ENCODE data around the gene GAL3ST2. TPM values are rescaled to one million over a fixed set of nuclear protein-coding genes. Genes with fewer than 3 reads are reported as not detected.

Gene GAL3ST2
- 0.51 and 0.84 TPM in 2 replicates for total RNA-seq
- long read RNA-seq, result 0 reads

- TF ChIP-seq CTCF (IDR thresholded peaks at IDR 0.05; ENCODE audit: unreplicated experiment), result no peak
- Mint-ChIP-seq H3K27ac (no peak within 1 kb of the TSS), H3K9me3 (ENCODE audit: low read depth) (peaks cover 3% of the 10 kb centered on the region), H3K4me3 (ENCODE audit: low read depth) (no peak within 1 kb of the TSS), H3K4me1 (ENCODE audit: low read depth) (no peaks in the 10 kb centered on the region), H3K36me3 (ENCODE audit: insufficient read depth) (no peaks in the 10 kb centered on the region), H3K27me3 (peaks cover 2% of the 10 kb centered on the region)
- DNase-seq (ENCODE audit: low spot score, unreplicated experiment), result no peak
These were observed at the start of gene GAL3ST2 for GRCh38 chr2:241776336-241777169. TSS of gene GAL3ST2 (plus strand) at chr2:241776822. CDS start at chr2:241776956, 134 bp downstream.

DNA sequence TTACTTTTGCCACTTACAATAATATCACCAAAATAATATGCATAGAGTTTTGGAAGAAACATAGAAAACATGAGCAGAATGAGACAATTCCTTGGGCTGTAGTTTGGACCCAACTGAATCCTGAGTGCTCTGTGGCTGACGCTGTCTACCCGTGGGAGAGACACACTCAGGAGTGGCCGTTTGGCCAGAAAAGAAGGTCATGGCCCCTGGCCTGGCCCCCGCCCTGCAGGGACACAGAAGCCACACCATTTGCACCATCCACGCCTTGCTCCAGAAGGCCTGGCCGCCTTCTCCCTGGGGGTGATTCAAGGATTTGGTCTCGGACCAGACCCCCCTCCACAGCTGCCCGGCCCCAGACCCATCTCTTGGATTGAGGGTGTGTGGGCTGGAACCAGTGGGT, 48.6 kb upstream of the GAL3ST2 start:
- Mint-ChIP-seq H3K4me3 (ENCODE audit: low read depth) (no peak overlapping the region), H3K36me3 (ENCODE audit: insufficient read depth) (peaks cover 24% of the 10 kb centered on the region), H3K27ac (no peak overlapping the region), H3K4me1 (ENCODE audit: low read depth) (no peaks in the 10 kb centered on the region), H3K9me3 (ENCODE audit: low read depth) (no peaks in the 10 kb centered on the region), H3K27me3 (no peaks in the 10 kb centered on the region)
- no peak for TF ChIP-seq CTCF (IDR thresholded peaks at IDR 0.05; ENCODE audit: unreplicated experiment)
- DNase-seq (ENCODE audit: low spot score, unreplicated experiment), result no peak

DNA sequence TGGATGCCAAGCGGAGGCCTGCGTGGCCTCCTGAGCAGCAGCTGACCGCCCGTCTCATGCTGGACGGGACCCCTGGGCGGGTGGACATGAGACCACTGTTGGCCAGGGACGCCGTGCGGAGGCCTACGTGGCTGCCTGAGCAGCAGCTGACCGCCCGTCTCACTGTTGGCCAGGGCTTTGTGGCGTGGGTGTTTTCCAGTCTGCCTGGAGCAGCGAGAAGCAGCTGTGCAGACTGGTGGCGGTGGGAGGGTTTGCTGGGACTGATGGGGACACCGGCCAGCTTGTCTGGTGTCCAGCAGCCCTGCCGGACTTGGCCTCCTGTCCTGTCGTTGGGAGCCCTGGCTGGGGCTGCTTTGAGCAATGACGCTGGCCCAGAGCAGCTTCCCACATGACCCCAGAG, 48.0 kb upstream of the GAL3ST2 start:
- H3K27me3 Mint-ChIP-seq, result no peaks in the 10 kb centered on the region
- H3K27ac Mint-ChIP-seq, result no peak overlapping the region
- no peaks in the 10 kb centered on the region for H3K4me1 Mint-ChIP-seq (ENCODE audit: low read depth)
- no peak overlapping the region for H3K4me3 Mint-ChIP-seq (ENCODE audit: low read depth)
- H3K9me3 Mint-ChIP-seq (ENCODE audit: low read depth), result no peaks in the 10 kb centered on the region
- DNase-seq (ENCODE audit: low spot score, unreplicated experiment), result no peak
- TF ChIP-seq CTCF (IDR thresholded peaks at IDR 0.05; ENCODE audit: unreplicated experiment), result no peak
- H3K36me3 Mint-ChIP-seq (ENCODE audit: insufficient read depth), result peaks cover 18% of the 10 kb centered on the region

DNA sequence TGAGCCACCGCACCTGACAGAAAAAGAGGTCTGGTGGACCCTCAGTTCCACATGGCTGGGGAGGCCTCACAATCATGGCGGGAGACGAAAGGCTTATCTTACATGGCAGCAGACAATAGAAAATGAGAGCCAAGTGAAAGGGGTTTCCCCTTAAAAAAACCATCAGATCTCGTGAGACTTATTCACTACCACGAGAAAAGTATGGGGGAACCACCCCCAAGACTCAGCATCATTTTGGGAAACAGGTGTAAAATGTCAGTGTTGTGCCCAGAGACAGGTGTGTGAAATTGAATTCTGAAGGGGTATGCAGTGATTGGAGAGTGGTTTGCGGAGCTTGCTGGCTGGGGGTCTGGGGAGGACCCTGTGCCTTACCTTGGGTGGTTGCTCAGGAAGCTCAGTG, 46.8 kb upstream of the GAL3ST2 start:
- TF ChIP-seq CTCF (IDR thresholded peaks at IDR 0.05; ENCODE audit: unreplicated experiment), result no peak
- Mint-ChIP-seq H3K27me3 (no peaks in the 10 kb centered on the region), H3K4me1 (ENCODE audit: low read depth) (no peaks in the 10 kb centered on the region), H3K36me3 (ENCODE audit: insufficient read depth) (peaks cover 9% of the 10 kb centered on the region), H3K4me3 (ENCODE audit: low read depth) (no peak overlapping the region), H3K27ac (no peak overlapping the region), H3K9me3 (ENCODE audit: low read depth) (no peaks in the 10 kb centered on the region)
- no peak for DNase-seq (ENCODE audit: low spot score, unreplicated experiment)

GRCh38 chr2:241730671-241731293, 45.8 kb upstream of the GAL3ST2 start:
- DNase-seq (ENCODE audit: low spot score, unreplicated experiment), result no peak
- TF ChIP-seq CTCF (IDR thresholded peaks at IDR 0.05; ENCODE audit: unreplicated experiment), result no peak
- H3K9me3 Mint-ChIP-seq (ENCODE audit: low read depth), result no peaks in the 10 kb centered on the region
- no peaks in the 10 kb centered on the region for H3K4me1 Mint-ChIP-seq (ENCODE audit: low read depth)
- peaks cover 5% of the 10 kb centered on the region for H3K36me3 Mint-ChIP-seq (ENCODE audit: insufficient read depth)
- no peak overlapping the region for H3K27ac Mint-ChIP-seq
- H3K4me3 Mint-ChIP-seq (ENCODE audit: low read depth), result no peak overlapping the region
- H3K27me3 Mint-ChIP-seq, result no peaks in the 10 kb centered on the region

All from progenitor cell of endocrine pancreas (in vitro differentiated cells).